Stimulated activated CD8-positive, alpha-beta memory T cell treated with anti-CD3 and anti-CD28 coated beads, Interleukin-2, amount 100 ng/mL, for 48 hours (primary cell): ENCODE data around the gene SNRNP40.
"Not testable (repeated sequence)": the region's sequence is repeated elsewhere in the genome, so short reads cannot be mapped to it uniquely, and the experiment has no call there.

Source experiments
- DNase-seq, 2 donors: peaks; one replicate each; pipeline ENCODE4 v3.0.0-alpha.2; 2020; ENCODE audit warnings: low read depth in 2 of 2

The SNRNP40 gene

DNA sequence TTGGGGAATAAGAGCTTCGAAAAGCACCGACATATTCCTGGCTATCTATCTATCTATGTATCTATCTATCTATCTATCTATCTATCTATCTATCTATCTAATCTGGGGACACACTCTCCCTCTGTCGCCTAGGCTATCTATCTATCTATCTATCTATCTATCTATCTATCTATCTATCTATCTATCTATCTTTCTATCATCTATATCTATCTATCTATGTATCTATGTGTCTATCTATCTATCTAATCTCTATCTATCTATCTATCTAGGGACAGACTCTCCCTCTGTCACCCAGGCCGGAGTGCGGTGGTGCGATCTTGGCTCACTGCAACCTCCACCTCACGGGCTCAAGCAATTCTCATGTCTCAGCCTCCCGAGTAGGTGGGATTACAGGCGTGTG, 14.2 kb downstream of the SNRNP40 start:
- DNase-seq = not testable (repeated sequence)

DNA sequence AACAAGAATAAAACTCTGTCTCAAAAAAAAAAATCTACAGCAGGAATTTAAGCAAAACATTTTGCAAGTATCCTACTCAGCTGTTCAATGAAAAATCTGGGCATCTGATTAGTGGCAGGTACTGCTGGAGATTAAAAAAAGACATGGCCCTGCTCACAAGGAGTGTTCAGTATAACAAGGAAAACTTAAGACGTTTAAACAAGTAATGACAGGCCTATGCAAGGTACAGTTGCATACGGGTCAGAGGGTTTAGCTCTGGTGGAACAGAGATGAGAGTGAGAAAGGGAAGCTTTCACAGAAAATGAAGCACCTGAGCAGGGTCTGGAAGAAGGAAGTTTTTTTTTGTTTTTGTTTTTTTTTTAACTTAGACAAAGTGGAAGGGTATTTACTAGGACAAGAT, 23.0 kb downstream of the SNRNP40 start:
- DNase-seq = no peak

DNA sequence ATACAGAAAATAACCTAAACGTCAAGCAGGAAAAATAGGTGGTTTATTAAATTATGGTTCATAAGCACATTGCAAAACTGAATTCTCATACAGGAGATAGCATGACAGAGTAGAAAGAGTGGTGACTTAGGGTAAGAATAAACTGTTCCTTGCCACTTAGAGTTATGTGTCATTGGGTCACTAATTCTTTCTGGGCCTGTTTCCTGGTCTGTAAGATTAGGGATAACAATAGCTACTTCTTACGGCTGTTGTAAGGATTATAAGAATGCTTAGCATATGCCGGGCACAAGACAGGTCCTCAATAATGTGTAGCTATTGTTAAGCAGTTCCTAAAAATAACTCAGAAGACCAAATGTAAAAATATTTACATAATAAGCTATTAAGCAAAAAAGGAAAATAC, 24.2 kb downstream of the SNRNP40 start:
- no peak for DNase-seq

DNA sequence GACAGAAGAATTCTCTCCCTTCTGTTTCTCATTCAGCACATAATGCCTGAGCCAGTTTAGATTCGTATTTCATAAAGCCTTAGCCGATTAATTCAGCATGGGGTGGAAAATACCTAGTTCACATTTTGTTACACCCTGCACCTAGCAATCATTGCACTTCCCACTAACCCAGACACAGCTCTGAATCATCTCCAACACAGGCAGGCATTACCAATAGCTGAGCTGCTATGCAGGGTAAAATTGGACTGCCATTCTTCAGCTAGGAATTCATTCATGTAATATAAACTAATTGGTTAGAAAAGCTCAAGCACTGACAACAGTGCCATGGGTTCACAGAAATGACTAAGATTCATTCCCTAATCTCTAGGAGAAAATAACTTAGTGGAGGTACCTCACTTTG, 30.0 kb downstream of the SNRNP40 start:
- no peak for DNase-seq

DNA sequence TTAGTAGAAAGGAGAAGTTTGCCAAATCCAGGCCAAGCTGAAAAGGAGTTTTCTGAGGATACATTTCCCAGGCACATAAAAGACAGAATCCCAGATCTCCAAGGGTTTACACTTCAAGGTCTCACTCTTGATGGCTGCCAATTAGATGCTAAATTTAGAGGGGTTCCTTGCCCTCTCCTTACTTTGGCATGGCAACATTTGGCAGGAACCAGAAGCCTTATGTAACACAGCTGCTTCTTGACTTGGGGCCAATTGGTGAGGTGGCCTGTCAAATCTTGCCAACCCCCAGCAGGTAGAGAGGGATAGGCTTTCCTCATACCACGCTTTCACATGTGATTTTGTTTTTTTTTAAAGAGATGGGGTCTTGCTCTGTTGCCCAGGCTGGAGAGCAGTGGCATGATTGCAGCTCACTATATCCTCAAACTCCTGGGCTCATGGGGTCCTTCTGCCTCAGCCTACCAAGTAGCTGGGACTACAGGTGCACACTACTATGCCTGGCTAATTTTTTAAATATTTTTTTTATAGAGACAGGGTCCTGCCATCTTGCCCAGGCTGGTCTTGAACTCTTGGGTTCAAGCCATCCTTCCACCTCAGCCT, 31.7 kb downstream of the SNRNP40 start:
- no peak for DNase-seq

DNA sequence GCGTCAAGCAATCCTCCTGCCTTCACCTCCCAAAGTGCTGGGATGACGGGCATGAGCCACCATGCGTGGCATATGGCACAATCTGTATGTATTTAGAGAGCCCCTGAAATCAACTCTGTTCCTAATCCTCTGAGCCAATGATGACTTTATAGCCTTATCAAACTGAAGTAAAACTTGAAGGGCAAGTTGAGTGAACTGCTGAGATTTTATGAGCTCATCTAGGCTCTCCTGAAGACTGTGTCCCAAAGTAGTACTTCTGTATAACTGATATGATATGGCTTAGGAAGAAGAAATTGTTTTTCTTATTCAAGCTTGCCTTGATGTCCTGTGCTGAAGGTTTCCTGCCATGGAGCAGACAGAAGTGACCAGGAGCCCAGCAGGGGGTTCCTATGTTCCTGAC, 33.2 kb downstream of the SNRNP40 start:
- no peak for DNase-seq

DNA sequence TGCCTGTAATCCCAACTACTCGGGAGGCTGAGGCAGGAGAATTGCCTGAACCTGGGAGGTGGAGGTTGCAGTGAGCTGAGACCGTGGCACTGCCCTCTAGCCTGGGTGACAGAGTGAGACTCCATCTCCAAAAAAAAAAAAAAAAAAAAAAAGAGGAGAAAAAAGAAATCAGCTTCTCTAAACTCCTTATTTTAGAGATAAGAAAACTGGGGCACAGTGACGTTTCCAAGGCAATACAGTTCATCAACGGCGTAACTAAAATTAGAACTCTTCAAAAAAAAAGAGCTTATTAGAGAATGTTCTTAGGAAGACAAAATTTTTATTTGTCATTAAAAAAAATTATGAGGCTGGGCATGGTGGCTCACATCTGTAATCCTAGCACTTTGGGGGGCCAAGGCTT, 34.2 kb downstream of the SNRNP40 start:
- DNase-seq = not testable (repeated sequence)

DNA sequence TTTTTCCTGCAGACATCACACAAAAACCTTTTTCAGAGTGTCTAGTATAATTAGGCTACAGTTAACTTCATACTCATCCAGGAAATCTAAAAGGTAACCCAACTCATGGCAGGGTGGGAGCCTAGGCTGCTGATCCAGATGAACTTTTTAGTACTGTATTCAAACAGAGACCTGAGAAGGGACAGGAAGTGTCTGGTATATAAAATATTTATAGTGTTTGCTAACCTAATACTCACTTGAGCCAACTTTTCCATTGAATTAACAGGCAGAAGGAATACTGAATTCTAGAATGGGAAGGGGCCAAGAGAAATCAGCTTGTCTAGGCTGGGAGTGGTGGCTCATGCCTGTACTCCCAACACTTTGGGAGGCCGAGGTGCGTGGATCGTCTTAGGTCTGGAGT, 34.7 kb downstream of the SNRNP40 start:
- DNase-seq = no peak

DNA sequence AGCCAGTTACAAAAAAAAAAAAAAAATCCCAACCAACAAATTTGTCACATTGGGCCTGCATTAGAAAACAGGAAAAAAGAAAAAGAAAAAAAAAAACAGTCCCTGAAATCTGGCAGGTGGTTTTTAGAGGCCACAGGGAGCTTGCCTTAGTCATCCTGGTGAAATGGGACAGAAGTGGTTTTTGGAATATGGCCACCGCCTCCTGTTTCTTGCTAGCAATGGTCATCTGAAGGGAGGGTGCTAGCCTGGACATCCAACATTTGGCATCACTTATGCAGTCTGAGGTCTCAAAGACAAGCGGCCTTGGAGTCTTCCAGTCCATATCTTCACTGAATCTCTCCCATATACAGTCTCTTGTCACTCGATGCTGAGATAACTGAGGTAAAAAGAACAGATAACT, 36.8 kb downstream of the SNRNP40 start:
- no peak for DNase-seq

DNA sequence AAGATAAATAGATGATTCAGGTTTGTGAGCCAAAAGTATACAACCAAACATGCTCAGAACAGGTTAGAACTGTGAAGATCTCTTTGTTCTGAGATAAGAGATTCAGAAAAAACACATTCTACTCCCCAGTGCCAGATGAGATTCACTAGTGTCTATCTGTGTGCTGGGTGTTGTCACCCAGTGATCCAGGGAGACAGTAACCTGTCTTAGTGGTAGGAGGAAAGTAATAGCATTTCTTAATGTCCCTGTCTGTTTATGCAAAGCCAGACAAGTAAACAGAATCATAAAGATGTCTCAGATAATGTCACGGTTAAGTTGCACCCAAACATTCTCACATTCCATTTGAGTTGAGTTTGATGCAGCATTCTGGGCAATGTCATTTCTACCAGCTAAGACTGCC, 38.0 kb downstream of the SNRNP40 start:
- DNase-seq = no peak

DNA sequence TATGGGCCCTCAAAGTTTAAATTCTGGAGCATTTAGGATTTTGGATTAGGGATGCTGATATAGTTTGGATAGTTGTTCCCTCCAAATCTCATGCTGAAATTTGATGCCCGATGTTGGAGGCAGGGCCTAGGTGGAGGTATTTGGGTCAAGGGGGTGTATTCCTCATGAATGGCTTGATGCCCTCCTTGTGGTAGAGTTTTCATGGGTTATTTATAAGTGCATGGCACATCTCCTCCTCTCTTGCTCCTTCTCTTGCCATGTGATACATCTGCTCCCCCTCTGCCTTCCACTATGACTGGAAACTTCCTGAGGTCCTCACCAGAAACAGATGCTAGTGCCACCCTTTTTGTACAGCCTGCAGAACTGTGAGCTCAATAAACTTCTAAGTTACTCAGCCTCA, 39.4 kb downstream of the SNRNP40 start:
- no peak for DNase-seq

DNA sequence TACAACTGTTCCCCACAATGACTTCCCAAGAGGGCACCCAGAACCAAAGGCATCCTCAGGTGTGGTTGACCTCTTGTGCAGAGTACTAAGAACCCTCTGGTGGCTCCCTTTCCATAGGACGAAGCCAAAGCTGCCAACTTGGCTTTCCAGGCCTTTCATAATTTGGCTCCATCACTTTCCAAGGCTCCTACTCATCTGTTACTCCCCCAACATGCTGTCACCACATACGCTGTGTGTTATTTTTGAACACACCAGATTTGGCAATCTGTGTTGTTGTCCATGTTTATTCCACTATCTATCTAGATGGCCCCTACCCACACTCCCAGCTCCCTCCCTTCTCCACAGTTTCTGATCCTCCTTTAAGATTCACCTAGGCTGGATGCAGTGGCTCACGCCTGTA, 46.7 kb downstream of the SNRNP40 start:
- no peak for DNase-seq

DNA sequence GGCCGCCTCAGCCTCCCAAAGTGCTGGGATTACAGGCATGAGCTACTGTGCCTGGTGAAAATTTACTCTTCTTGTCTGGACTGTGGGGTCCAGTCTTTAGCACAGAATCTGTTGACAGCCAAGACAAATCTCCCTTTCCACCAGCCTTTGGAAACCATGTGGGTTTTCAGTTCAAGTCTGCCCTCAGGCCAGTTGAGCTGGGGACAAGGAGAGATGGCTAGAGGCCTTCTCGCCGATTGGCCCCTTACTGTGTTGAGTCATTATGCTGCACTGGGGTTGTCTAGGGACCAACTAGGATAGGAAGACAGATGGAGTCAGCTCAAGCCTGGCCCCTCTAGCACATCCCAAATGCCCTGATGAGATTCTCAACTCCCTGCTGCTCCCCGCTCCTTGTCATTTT, 48.3 kb downstream of the SNRNP40 start:
- DNase-seq = no peak

DNA sequence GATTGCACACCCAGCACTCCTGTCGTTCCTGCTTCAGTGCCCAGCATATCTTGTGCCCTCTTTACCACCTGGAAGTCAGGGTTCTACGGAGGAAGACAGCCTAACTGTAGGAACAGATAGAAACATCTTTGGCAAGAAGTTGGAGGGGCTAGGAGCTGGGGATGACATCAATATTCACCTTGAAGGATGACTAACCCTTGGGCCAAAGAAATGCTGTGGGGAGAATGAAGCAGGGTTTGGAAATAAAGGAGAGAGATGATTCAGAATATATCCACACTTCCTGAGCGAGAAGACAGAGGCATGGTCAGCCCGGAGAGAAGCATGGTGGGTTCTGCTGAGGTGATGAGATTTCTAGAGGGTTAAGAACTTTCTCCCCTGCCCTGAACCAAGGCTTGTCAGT, 52.3 kb downstream of the SNRNP40 start:
- no peak for DNase-seq

DNA sequence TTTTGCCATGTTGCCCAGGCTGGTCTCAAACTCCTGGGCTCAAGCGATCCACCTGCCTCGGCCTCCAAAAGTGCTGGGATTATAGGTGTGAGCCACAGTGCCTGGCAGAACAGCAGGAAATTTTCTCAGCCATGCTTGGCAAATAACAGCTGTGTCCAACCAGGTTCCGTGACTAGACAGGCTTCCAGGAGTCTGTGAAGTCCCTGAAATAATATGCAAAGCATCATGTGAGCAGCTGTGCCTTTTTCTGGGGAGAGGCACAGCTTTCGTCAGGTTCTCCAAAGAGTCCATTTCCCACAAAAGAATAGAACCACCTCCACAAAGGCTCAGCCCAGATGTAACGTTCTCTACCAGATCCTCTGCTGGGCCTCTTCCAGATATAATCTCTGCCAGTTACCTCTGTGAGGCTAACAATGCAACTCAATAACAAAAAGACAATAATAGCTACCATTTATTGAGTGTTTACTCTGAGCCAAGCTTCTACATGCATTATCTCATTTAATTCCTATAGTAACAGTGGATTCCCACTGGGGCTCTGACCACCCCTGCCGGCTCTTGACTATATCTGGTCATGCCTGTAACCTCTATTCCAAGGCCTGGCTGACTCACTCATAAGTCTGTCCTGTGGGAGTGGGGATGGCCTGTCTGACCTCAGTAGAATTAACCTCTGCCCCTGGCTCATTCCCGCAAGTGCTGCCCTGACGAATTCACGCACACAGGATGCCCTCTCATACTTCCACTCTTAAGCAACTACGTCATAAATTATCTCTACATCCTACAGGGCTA, 52.9 kb downstream of the SNRNP40 start:
- DNase-seq = no peak

DNA sequence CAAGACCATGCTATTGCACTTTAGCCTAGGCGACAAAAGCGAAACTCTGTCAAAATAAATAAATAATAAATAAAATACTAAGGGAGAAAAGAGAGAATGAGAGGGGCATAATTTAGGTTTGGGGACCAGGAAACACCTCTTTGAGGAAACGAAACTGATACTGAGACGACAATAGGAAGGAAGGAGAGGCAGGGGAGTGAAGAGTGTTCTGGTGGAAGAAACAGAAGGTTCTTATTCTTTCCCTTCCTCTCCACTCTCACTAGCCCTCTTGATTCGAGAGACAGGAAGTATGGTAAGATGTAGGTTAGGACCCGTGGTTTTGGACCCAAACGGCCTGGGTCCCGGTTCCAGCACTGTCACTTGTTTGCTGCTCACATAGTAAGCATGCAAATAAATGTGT, 55.3 kb downstream of the SNRNP40 start:
- DNase-seq = no peak

DNA sequence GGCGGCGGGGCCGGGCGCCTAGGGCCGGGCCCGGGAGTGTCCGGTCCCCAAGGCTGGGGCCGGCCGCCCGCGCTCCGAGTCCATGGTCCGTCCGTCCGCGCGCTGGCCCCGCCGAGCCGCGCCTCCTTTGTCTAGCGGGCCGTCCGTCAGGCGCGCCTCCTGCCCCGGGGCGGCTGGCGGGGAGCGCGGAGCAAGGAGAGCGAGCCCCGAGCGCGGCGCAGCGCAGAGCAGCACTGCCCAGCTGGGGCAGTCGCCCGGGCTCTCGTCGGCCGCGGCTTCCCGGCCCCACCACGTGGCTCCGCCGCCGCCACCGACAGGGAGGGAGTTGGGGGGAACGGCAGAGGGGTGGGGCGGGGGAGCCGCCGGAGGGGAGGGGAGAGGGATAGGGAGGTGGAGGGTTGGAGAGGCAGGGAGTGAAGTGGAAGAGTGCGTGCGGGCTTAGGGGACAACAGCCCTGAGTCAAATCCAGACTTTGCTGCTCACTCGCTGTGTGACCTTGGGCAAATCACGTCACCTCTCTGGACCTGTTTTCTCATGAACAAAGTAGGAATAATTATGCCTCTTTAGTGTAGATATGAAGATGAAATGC, 56.8 kb downstream of the SNRNP40 start, which contains the start of gene NKAIN1:
Gene NKAIN1, minus strand, starts transcription at position 235 of the 589 bp plus-strand sequence. CDS start 340 bp downstream, outside the sequence.
- DNase-seq = no peak

DNA sequence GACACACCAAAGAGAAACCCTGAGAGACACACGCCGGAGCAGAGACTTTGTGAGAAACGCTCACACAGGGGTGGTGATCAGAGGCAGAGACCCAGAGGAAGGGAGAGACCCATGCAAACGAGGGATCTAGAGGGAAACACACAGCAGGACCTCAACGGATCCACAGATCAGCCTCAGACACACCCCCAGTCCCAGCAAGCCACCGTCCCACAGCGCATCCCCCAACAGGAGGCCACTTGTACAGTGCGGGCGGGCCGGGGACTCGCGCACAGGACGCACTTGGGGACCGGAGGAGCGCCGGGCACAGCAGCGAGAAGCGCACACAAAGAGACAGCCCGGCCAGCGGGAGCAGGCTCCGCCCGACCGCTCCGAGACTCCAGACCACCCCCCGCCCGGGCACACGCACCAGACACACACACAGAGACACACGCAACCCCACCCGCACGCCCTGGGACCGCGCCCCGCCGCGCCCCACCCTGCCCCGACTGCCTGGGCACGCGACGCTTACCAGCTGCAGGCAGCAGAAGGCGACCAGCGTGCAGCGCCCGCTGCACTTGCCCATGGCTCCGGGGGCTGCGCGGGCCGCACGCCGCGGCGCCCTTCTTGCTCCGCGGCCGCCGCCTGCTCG, 57.5 kb downstream of the SNRNP40 start:
- no peak for DNase-seq

DNA sequence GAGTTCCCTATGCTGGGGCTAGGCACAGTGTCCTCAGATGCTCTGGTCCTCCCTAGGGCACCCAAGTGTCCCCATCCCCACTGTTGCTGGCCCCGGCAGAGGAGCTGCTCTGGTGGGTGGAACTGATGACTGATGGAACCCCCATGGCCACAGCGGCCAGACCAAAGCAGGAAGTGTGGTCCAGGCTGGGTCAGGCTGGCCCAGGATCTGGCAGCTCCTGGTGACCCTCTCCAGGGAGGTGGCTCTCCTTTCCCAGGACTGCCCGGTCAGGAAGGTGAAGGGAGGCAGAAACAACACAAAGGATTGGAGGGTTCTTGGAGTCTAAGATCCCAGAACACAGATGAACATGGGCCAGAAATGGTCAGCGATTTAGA, 58.0 kb downstream of the SNRNP40 start:
- DNase-seq = no peak

DNA sequence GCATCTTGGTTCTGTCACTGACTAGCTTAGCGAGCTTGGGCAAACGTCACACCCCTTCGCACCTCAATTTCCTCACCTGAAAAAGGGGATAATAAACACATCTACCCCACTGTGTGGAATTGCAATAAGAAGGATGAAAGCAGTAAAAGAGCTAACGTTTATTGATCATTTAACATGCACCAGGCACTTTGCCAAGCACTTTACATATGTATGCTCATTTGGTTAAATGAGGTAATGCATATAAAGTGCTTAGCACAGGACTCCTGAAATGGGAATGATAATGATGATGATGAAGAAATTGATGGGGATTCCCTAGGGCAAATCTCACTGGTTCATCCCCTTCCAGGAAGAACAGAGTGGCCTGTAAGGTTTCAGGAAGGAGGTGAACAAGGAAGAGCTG, 61.7 kb downstream of the SNRNP40 start:
- no peak for DNase-seq

DNA sequence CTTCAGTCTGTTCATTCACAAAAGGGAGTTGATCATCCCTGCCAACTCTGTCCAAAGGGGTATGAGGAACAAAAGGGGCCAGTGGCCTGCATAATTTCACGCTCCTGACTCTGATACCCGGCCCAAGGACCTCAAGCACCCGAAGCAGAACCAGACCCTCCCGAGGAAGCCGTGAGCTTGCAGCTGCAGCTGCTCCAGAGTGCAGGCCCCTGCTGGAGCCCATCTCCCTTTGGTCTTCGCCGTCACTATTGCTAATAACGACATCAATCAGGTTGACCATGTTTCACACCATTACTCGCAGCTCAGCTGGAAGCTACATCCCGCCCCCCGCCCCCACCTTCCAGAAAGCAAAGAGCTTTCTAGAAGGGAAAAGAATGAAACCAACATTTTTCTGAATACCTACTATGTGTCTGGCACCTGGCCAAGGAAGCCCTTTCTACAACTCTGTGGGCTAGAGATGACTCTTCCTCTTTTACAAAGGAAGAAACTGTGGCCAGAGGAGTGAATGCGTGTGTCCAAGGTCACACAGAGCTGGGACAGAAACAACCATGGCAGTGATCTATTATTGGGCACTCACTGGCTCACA, 62.4 kb downstream of the SNRNP40 start:
- no peak for DNase-seq

DNA sequence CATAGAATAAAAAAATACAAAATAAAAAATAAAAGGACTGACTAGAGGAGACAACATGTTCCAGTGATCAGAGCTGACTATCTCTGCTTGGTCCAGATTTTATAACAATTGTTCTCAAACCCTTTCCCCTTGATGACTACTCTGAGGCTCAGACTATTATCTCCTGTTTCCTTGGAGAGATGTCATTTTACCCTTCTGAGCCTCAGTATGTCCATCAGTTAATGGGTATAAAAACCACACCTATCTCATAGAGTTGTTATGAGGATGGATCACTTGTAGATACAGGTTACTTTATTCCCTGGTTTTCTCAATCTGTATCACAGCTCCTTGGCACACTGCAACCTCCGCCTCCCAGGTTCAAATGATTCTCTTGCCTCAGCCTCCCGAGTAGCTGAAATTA, 63.9 kb downstream of the SNRNP40 start:
- DNase-seq = no peak
